H1 (cell line): ENCODE results near the gene SEMA4F. TPM values are rescaled to one million over a fixed set of nuclear protein-coding genes. Genes with fewer than 3 reads are reported as not detected.

ENCODE experiments used
- EGR1 ChIP-seq: IDR thresholded peaks from 2 replicates; pipeline ENCODE4 v1.6.1; 2011; ENCODE audit warnings: low read depth, low read length, borderline replicate concordance
- RBBP5 ChIP-seq: IDR thresholded peaks from 2 replicates; pipeline ENCODE4 v1.7.1; 2012; ENCODE audit warnings: low read depth, mild to moderate bottlenecking, inconsistent platforms, low read length, moderate library complexity, borderline replicate concordance
- RXRA ChIP-seq: IDR thresholded peaks from 2 replicates; pipeline ENCODE4 v1.6.1; 2011; ENCODE audit warnings: low read depth, mild to moderate bottlenecking, low read length, moderate library complexity; ENCODE audit not compliant: insufficient read depth
- SIRT6 ChIP-seq: IDR thresholded peaks from one replicate; pipeline ENCODE4 v1.7.1; 2012; ENCODE audit warnings: low read length, inconsistent platforms
- polyA plus RNA-seq, 7 experiments: library from polyadenylated mRNA; depleted of rRNA in 3 of 7; stranded (reverse) in 5 of 7; unstranded in 2 of 7; fragments of >200 nt in 5 of 7; fragments of 200-250 nt in 2 of 7; gene quantifications; 1 replicate in 5 of 7; 2 replicates in 1 of 7; 4 replicates in 1 of 7; pipeline versions ENCODE4 v1.2.1 to v1.2.3, GENCODE V29; 2011 to 2013; ENCODE audit warnings: missing spikeins in 2 of 7, mixed read lengths in 2 of 7
- total RNA-seq: library from RNA; stranded (reverse); fragmentation: NEBNext Ultra II Directional; extraction: Animal tissue kit (Norgen Biotek cat#: 25700); gene quantifications from 2 replicates; pipeline ENCODE4 v1.2.1, GENCODE V29; 2021

SEMA4F gene
- total and polyA plus RNA-seq, 2 of the 8 experiments (the other 6 are each of a cell fraction or from before 2014, with no cell fraction given): 3.3 to 3.4 TPM

- no peak for TF ChIP-seq EGR1
- TF ChIP-seq SIRT6: no peak
- no peak for TF ChIP-seq RXRA
- TF ChIP-seq RBBP5: no peak
Measured at GRCh38 chr2:74682501-74682900, 28.5 kb downstream of the SEMA4F start (continued).
